Measurements from ENCODE around the gene RBBP6.
A peak's percentile ranks its signal among the peaks of the same experiment; 100 is the strongest.

Gene RBBP6

DNA sequence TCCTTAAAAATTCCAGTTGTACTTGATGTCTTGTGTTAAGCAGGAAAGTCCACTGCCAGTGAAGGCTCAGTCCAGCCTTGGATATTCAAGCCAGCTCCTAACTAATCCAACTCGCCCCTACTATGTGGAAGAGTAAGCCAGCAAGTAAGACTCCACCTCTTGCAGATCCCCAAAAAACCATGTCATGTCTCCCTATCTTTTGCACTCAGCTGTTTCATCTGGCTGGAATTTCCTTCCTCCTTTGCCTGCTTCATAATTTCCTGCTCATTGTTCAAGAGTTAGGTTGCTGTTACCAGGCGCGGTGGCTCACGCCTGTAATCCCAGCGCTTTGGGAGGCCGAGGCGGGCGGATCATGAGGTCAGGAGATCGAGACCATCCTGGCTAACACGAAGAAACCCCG lies 37.8 kb downstream of the RBBP6 start:
- TF ChIP-seq, protein P1, sequence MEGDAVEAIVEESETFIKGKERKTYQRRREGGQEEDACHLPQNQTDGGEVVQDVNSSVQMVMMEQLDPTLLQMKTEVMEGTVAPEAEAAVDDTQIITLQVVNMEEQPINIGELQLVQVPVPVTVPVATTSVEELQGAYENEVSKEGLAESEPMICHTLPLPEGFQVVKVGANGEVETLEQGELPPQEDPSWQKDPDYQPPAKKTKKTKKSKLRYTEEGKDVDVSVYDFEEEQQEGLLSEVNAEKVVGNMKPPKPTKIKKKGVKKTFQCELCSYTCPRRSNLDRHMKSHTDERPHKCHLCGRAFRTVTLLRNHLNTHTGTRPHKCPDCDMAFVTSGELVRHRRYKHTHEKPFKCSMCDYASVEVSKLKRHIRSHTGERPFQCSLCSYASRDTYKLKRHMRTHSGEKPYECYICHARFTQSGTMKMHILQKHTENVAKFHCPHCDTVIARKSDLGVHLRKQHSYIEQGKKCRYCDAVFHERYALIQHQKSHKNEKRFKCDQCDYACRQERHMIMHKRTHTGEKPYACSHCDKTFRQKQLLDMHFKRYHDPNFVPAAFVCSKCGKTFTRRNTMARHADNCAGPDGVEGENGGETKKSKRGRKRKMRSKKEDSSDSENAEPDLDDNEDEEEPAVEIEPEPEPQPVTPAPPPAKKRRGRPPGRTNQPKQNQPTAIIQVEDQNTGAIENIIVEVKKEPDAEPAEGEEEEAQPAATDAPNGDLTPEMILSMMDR (IDR thresholded peaks at IDR 0.05; ENCODE audit: low read depth, low read length), result no peak
- no peak overlapping the region for H3K4me3 ChIP-seq (ENCODE audit: low read depth, low read length)
- DNase-seq (ENCODE audit: low read depth, low spot score), result no peak
- in situ Hi-C loops (cut with HindIII; ENCODE audit: low sequenced_read_pairs), result no loop called here

DNA sequence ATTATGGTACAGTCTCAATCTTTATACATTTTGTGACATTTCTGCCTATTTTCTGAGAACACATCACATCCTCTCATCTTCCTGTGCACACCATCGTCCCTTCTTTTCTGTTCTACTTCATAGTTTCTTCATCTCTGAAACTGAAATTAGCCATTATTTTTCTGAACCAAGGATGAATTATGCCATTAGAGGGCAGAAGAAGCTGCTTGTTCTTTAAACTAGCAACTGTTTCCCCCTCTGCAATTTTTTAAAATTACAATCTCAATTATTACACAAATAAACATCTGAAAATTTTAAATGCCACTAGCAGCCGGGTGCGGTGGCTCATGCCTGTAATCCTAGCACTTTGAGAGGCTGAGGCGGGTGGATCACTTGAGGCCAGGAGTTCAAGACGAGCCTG lies 41.3 kb downstream of the RBBP6 start:
- peak; percentile 49 for DNase-seq (ENCODE audit: low read depth, low spot score)
- no peak overlapping the region for H3K4me3 ChIP-seq (ENCODE audit: low read depth, low read length)
- in situ Hi-C loops (cut with HindIII; ENCODE audit: low sequenced_read_pairs), result no loop called here
- TF ChIP-seq, protein P1 (IDR thresholded peaks at IDR 0.05; ENCODE audit: low read depth, low read length), result peak; percentile 58

DNA sequence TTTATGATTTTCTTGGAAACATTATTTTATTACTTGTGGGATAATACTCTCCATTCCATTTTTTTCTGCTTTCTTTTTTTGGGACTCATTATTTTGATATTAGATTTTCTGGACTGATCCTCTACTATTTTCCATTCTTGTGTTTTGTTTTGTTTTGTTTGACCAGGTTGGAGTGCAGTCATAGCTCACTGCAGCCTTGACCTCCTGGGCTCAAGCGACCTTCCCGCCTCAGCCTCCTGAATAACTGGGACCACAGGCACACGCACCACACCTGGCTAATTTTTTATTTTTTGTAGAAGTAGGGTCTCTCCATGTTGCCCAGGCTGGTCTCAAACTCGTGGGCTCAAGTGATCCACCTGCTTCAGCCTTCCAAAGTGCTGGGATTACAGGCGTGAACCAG lies 44.1 kb downstream of the RBBP6 start:
- H3K4me3 ChIP-seq (ENCODE audit: low read depth, low read length), result no peak overlapping the region
- no peak for DNase-seq (ENCODE audit: low read depth, low spot score)
- TF ChIP-seq, protein P1 (IDR thresholded peaks at IDR 0.05; ENCODE audit: low read depth, low read length), result no peak
- in situ Hi-C loops (cut with HindIII; ENCODE audit: low sequenced_read_pairs), result no loop called here

DNA sequence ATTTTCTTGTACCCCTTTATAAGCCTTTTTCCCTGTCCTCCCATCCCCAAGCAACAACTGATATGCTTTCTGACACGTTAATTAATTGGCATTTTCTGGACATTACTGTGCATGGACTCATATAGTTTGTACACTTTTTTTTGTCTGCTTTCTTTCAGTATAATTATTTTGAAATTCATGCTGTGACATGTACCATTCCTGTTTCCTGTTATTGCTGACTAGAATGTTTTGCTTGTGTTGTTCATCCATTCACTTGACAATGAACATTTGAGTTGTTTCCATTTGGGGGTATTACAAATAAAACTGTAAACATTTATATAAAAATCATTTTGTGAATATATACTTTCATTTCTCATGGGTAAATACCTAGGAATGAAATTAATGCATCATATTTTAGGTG lies 50.6 kb downstream of the RBBP6 start:
- no peak for DNase-seq (ENCODE audit: low read depth, low spot score)
- in situ Hi-C loops (cut with HindIII; ENCODE audit: low sequenced_read_pairs), result no loop called here
- H3K4me3 ChIP-seq (ENCODE audit: low read depth, low read length), result no peak overlapping the region
- TF ChIP-seq, protein P1 (IDR thresholded peaks at IDR 0.05; ENCODE audit: low read depth, low read length), result no peak

DNA sequence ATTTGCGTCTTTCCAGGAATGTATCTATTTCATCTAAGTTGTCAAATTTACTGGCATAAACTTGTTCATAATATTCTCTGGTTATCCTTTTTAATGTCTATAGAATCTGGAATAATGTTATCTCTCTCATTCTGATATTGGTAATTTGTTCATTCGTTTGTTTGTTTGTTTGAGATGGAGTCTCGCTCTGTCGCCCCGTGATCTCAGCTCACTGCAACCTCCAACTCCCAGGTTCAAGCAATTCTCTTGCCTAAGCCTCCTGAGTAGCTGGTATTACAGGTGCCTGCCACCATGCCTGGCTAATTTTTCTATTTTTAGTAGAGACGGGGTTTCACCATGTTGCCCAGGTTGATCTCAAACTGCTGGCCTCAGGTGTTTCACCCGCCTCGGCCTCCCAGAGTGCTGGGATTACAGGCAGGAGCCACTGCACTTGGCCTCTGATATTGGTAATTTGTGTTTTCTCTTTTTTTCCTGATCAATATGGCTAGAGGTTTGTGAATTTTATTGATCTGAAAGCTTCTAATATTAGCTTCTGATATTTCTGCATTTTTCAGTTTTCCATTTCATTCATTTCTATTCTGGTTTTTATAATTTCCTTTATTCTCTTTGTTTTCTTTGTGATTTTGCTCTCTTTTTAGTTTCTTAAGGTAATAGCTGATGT lies 59.5 kb downstream of the RBBP6 start:
- H3K4me3 ChIP-seq (ENCODE audit: low read depth, low read length), result no peak overlapping the region
- TF ChIP-seq, protein P1 (IDR thresholded peaks at IDR 0.05; ENCODE audit: low read depth, low read length), result no peak
- in situ Hi-C loops (cut with HindIII; ENCODE audit: low sequenced_read_pairs), result no loop called here
- no peak for DNase-seq (ENCODE audit: low read depth, low spot score)

DNA sequence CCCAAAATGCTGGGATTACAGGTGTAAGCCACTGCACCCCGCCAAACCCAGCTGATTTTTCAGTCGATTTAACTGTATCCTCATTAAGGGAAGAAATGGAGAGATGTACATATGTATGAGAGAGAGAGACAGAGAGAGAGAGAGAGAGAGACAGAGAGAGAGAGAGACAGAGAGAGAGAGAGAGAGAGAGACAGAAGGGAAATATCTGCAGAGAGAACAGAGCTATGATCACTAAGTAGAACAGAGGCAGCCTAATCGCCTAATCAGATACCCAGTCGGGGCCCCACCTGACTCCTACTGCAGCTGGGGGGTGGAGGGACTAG lies 70.0 kb downstream of the RBBP6 start:
- TF ChIP-seq, protein P1 (IDR thresholded peaks at IDR 0.05; ENCODE audit: low read depth, low read length), result no peak
- H3K4me3 ChIP-seq (ENCODE audit: low read depth, low read length), result no peak overlapping the region
- no peak for DNase-seq (ENCODE audit: low read depth, low spot score)
- in situ Hi-C loops (cut with HindIII; ENCODE audit: low sequenced_read_pairs), result no loop called here

Measured in astrocyte of the spinal cord (primary cell).